IMR-90 (cell line): Measurements from ENCODE around the gene BCL2.

Experiments
- BHLHE40 ChIP-seq: fragments of 150-350 bp; IDR thresholded peaks from 2 replicates; pipeline ENCODE4 v1.6.1; 2016; ENCODE audit warnings: mild to moderate bottlenecking, low read depth, low read length
- CEBPB ChIP-seq: IDR thresholded peaks from 2 replicates; pipeline ENCODE4 v1.6.1; 2012; ENCODE audit warnings: low read depth, low read length, improper control_type of control experiment
- CHD1 ChIP-seq: IDR thresholded peaks from 2 replicates; pipeline ENCODE4 v1.6.1; 2012; ENCODE audit warnings: low read depth, low read length, improper control_type of control experiment
- CTCF ChIP-seq: conservative IDR thresholded peaks from 2 replicates; pipeline ENCODE4 v1.5.1; 2012; ENCODE audit warnings: mild to moderate bottlenecking, low read depth, low read length, improper control_type of control experiment
- ELK1 ChIP-seq: fragments of 150-350 bp; IDR thresholded peaks from 2 replicates; pipeline ENCODE4 v1.6.1; 2016; ENCODE audit warnings: low read depth, mild to moderate bottlenecking, low read length, moderate library complexity, borderline replicate concordance
- FOS ChIP-seq: fragments of 150-350 bp; IDR thresholded peaks from 2 replicates; pipeline ENCODE4 v1.6.1; 2016; ENCODE audit warnings: low read depth, low read length
- MAFK ChIP-seq: IDR thresholded peaks from 2 replicates; pipeline ENCODE4 v1.6.1; 2012; ENCODE audit warnings: low read depth, low read length, improper control_type of control experiment
- MAZ ChIP-seq: IDR thresholded peaks from 2 replicates; pipeline ENCODE4 v1.6.1; 2012; ENCODE audit warnings: low read depth, mild to moderate bottlenecking, low read length, improper control_type of control experiment, moderate library complexity, borderline replicate concordance
- NFE2L2 ChIP-seq: fragments of 150-350 bp; IDR thresholded peaks from 2 replicates; pipeline ENCODE4 v1.6.1; 2016; ENCODE audit warnings: low read depth, mild to moderate bottlenecking, low read length
- POLR2A ChIP-seq: IDR thresholded peaks from 2 replicates; pipeline ENCODE4 v1.6.1; 2012; ENCODE audit warnings: mild to moderate bottlenecking, low read depth, low read length
- RAD21 ChIP-seq: IDR thresholded peaks from 2 replicates; pipeline ENCODE4 v1.6.1; 2012; ENCODE audit warnings: low read length, improper control_type of control experiment
- SMC3 ChIP-seq: fragments of 150-350 bp; IDR thresholded peaks from 2 replicates; pipeline ENCODE4 v1.6.1; 2016; ENCODE audit warnings: low read depth, mild to moderate bottlenecking, antibody characterized with exemption, low read length, moderate library complexity
- USF2 ChIP-seq: fragments of 150-350 bp; IDR thresholded peaks from 2 replicates; pipeline ENCODE4 v1.6.1; 2017; ENCODE audit warnings: mild to moderate bottlenecking, antibody characterized with exemption, low read length, low read depth

GRCh38 chr18:63302636-63303405 is 16.7 kb downstream of the BCL2 start:
- TF ChIP-seq CEBPB (no peak), CTCF (no peak), POLR2A (no peak), FOS (no peak), SMC3 (no peak), NFE2L2 (no peak), BHLHE40 (no peak), RAD21 (no peak), CHD1 (no peak), MAFK (no peak), USF2 (no peak), MAZ (no peak), ELK1 (no peak)
